ENCODE data around the gene MGARP.
A peak's percentile ranks its signal among the peaks of the same experiment; 100 is the strongest.

DNA sequence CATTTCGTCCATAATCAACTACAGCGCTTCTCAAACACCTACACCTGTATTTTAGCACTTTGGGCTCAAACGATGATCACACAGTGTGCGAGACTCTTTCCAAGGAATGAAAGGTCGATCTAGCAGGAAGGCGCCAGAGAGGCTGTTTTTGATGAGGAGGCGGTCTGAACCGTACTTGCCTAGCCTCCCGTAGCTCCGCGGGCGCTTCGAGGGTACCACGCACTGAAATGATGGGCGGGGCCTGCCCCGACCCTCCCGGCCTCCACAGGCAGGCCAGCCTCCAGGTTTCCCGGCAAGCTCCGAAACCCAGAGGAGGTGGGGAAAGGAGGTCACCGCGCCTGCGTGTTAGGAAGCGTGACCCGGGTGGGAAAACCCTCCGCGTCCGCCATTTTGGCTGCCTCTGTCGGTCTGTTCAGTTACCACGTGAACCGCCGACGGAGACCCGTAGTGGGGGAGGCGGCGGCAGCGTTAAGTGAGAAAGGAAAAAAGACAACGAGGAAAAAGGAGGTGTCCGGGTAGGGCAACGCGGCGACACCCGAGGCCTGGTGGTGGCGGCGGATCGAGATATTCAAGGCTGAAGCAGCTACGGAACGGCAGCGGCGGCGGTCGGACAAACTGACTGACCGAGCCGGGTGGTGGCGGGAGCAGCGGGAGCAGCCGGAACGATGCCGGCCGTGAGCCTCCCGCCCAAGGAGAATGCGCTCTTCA, 21.2 kb upstream of the MGARP start, which contains the start of gene NAA15:
- TF ChIP-seq, protein P1, sequence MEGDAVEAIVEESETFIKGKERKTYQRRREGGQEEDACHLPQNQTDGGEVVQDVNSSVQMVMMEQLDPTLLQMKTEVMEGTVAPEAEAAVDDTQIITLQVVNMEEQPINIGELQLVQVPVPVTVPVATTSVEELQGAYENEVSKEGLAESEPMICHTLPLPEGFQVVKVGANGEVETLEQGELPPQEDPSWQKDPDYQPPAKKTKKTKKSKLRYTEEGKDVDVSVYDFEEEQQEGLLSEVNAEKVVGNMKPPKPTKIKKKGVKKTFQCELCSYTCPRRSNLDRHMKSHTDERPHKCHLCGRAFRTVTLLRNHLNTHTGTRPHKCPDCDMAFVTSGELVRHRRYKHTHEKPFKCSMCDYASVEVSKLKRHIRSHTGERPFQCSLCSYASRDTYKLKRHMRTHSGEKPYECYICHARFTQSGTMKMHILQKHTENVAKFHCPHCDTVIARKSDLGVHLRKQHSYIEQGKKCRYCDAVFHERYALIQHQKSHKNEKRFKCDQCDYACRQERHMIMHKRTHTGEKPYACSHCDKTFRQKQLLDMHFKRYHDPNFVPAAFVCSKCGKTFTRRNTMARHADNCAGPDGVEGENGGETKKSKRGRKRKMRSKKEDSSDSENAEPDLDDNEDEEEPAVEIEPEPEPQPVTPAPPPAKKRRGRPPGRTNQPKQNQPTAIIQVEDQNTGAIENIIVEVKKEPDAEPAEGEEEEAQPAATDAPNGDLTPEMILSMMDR (IDR thresholded peaks at IDR 0.05; ENCODE audit: low read depth, low read length) = no peak
- peak; percentile 98 for TF ChIP-seq MYC (IDR thresholded peaks at IDR 0.05; ENCODE audit: low read depth, low read length)
